ENCODE data around the gene TNN. TPM values are rescaled to one million over a fixed set of nuclear protein-coding genes. Genes with fewer than 3 reads are reported as not detected.

The TNN gene
- total RNA-seq, 1 experiment from 2014 or later: not detected

- no TSS peak for BruUV-seq (replicated peaks)
- intact Hi-C loops (cut with micrococcal nuclease; ENCODE audit: unreplicated experiment): no loop called here
- Histone ChIP-seq H3K4me3 (ENCODE audit: low read depth, low read length, poor library complexity, severe bottlenecking) (no peak overlapping the region), H3K4me1 (ENCODE audit: insufficient read depth, low read length, poor library complexity, severe bottlenecking) (no peaks in the 10 kb centered on the region), H3K36me3 (ENCODE audit: insufficient read depth, low read length, poor library complexity, severe bottlenecking) (no peaks in the 10 kb centered on the region), H3K27me3 (replicated peaks; ENCODE audit: insufficient read depth, low read depth, low read length, poor library complexity) (no peaks in the 10 kb centered on the region), H3K9me3 (ENCODE audit: low read depth, low read length, poor library complexity, severe bottlenecking) (no peaks in the 10 kb centered on the region), H3K27ac (ENCODE audit: low read depth, low read length, poor library complexity, severe bottlenecking) (no peak overlapping the region)
- no peak for TF ChIP-seq EZH2 (IDR thresholded peaks at IDR 0.05; ENCODE audit: borderline replicate concordance, low read depth, low read length, poor library complexity, severe bottlenecking)
- TF ChIP-seq, protein P1, sequence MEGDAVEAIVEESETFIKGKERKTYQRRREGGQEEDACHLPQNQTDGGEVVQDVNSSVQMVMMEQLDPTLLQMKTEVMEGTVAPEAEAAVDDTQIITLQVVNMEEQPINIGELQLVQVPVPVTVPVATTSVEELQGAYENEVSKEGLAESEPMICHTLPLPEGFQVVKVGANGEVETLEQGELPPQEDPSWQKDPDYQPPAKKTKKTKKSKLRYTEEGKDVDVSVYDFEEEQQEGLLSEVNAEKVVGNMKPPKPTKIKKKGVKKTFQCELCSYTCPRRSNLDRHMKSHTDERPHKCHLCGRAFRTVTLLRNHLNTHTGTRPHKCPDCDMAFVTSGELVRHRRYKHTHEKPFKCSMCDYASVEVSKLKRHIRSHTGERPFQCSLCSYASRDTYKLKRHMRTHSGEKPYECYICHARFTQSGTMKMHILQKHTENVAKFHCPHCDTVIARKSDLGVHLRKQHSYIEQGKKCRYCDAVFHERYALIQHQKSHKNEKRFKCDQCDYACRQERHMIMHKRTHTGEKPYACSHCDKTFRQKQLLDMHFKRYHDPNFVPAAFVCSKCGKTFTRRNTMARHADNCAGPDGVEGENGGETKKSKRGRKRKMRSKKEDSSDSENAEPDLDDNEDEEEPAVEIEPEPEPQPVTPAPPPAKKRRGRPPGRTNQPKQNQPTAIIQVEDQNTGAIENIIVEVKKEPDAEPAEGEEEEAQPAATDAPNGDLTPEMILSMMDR (conservative IDR thresholded peaks at IDR 0.05; ENCODE audit: low read depth, low read length): no peak
- no peak for DNase-seq (ENCODE audit: low spot score)
- ChIA-PET CTCF (no interaction called here), POLR2A (ENCODE audit: low non-redundant PET) (no interaction called here)
These were observed 106.9 kb downstream of the TNN start for GRCh38 chr1:175174309-175175102.

GRCh38 chr1:175176246-175176645 is 108.6 kb downstream of the TNN start:
- H3K4me3 ChIP-seq (ENCODE audit: low read depth, low read length, poor library complexity, severe bottlenecking): no peak overlapping the region
- ChIA-PET CTCF (interaction anchor here (0.6 kb wide), 1 partner anchor 647 kb away, joined by 14 read pairs; no protein-coding TSS in a partner anchor), POLR2A (ENCODE audit: low non-redundant PET) (no interaction called here)
- TF ChIP-seq, protein P1 (conservative IDR thresholded peaks at IDR 0.05; ENCODE audit: low read depth, low read length): no peak
- TF ChIP-seq EZH2 (IDR thresholded peaks at IDR 0.05; ENCODE audit: borderline replicate concordance, low read depth, low read length, poor library complexity, severe bottlenecking): no peak
- no peaks in the 10 kb centered on the region for H3K36me3 ChIP-seq (ENCODE audit: insufficient read depth, low read length, poor library complexity, severe bottlenecking)
- BruUV-seq (replicated peaks): no TSS peak
- intact Hi-C loops (cut with micrococcal nuclease; ENCODE audit: unreplicated experiment): no loop called here
- H3K9me3 ChIP-seq (ENCODE audit: low read depth, low read length, poor library complexity, severe bottlenecking): no peaks in the 10 kb centered on the region
- no peaks in the 10 kb centered on the region for H3K4me1 ChIP-seq (ENCODE audit: insufficient read depth, low read length, poor library complexity, severe bottlenecking)
- no peak for DNase-seq (ENCODE audit: low spot score)
- H3K27me3 ChIP-seq (replicated peaks; ENCODE audit: insufficient read depth, low read depth, low read length, poor library complexity): peaks cover 3% of the 10 kb centered on the region
- H3K27ac ChIP-seq (ENCODE audit: low read depth, low read length, poor library complexity, severe bottlenecking): no peak overlapping the region

GRCh38 chr1:175178056-175178455 is 110.4 kb downstream of the TNN start:
- Histone ChIP-seq H3K9me3 (ENCODE audit: low read depth, low read length, poor library complexity, severe bottlenecking) (no peaks in the 10 kb centered on the region), H3K27me3 (replicated peaks; ENCODE audit: insufficient read depth, low read depth, low read length, poor library complexity) (peaks cover 5% of the 10 kb centered on the region), H3K4me3 (ENCODE audit: low read depth, low read length, poor library complexity, severe bottlenecking) (no peak overlapping the region), H3K27ac (ENCODE audit: low read depth, low read length, poor library complexity, severe bottlenecking) (no peak overlapping the region), H3K4me1 (ENCODE audit: insufficient read depth, low read length, poor library complexity, severe bottlenecking) (no peaks in the 10 kb centered on the region), H3K36me3 (ENCODE audit: insufficient read depth, low read length, poor library complexity, severe bottlenecking) (no peaks in the 10 kb centered on the region)
- POLR2A ChIA-PET (ENCODE audit: low non-redundant PET): no interaction called here
- BruUV-seq (replicated peaks): no TSS peak
- intact Hi-C loops (cut with micrococcal nuclease; ENCODE audit: unreplicated experiment): no loop called here
- TF ChIP-seq EZH2 (IDR thresholded peaks at IDR 0.05; ENCODE audit: borderline replicate concordance, low read depth, low read length, poor library complexity, severe bottlenecking): no peak
- TF ChIP-seq, protein P1 (conservative IDR thresholded peaks at IDR 0.05; ENCODE audit: low read depth, low read length): no peak
- CTCF ChIA-PET: no interaction called here
- no peak for DNase-seq (ENCODE audit: low spot score)

Data from A673 (cell line).